HG02981 (cell line): ENCODE results near the gene RUNX1.

Experiments
- ATAC-seq: cut with Tn5 transposase; IDR thresholded peaks from one replicate; pipeline ENCODE4 v1.9.1; 2021; ENCODE audit warnings: mild to moderate bottlenecking, moderate library complexity; ENCODE audit not compliant: unreplicated experiment

RUNX1 gene

GRCh38 chr21:34927992-34928391 is 121.1 kb downstream of the RUNX1 start:
- no peak for ATAC-seq

GRCh38 chr21:34926803-34927467 is 122.2 kb downstream of the RUNX1 start:
- ATAC-seq: no peak

- ATAC-seq: no peak
Measured at GRCh38 chr21:34925597-34925996, 123.5 kb downstream of the RUNX1 start.

- no peak for ATAC-seq
Measured at GRCh38 chr21:34924771-34925419, 124.2 kb downstream of the RUNX1 start.

- ATAC-seq: no peak
Measured at GRCh38 chr21:34924194-34924593, 124.9 kb downstream of the RUNX1 start.

- no peak for ATAC-seq
Measured at GRCh38 chr21:34923626-34924025, 125.5 kb downstream of the RUNX1 start.

GRCh38 chr21:34923202-34923601 is 125.9 kb downstream of the RUNX1 start:
- ATAC-seq: no peak

GRCh38 chr21:34922479-34922878 is 126.6 kb downstream of the RUNX1 start:
- ATAC-seq: no peak

- ATAC-seq: no peak
Measured at GRCh38 chr21:34921151-34921550, 128.0 kb downstream of the RUNX1 start.

GRCh38 chr21:34919406-34919805 is 129.7 kb downstream of the RUNX1 start:
- no peak for ATAC-seq

GRCh38 chr21:34916446-34916845 is 132.7 kb downstream of the RUNX1 start:
- no peak for ATAC-seq

GRCh38 chr21:34915364-34915841 is 133.7 kb downstream of the RUNX1 start:
- no peak for ATAC-seq

- no peak for ATAC-seq
Measured at GRCh38 chr21:34914239-34914638, 134.9 kb downstream of the RUNX1 start.

- ATAC-seq: no peak
Measured at GRCh38 chr21:34913811-34914210, 135.3 kb downstream of the RUNX1 start.

GRCh38 chr21:34912022-34912945 is 136.8 kb downstream of the RUNX1 start:
- ATAC-seq: no peak

- no peak for ATAC-seq
Measured at GRCh38 chr21:34911360-34911759, 137.7 kb downstream of the RUNX1 start.

- ATAC-seq: no peak
Measured at GRCh38 chr21:34910396-34910795, 138.7 kb downstream of the RUNX1 start.

GRCh38 chr21:34909492-34910292 is 139.4 kb downstream of the RUNX1 start:
- ATAC-seq: no peak

- ATAC-seq: no peak
Measured at GRCh38 chr21:34908419-34909055, 140.6 kb downstream of the RUNX1 start.
